ENCODE measurements around the gene DDIAS.
A peak's percentile ranks its signal among the peaks of the same experiment; 100 is the strongest.

Gene DDIAS

GRCh38 chr11:82978422-82979099, 77.0 kb downstream of the DDIAS start:
- peak overlapping the region; percentile 26 for H3K27ac ChIP-seq
- H3K4me2 ChIP-seq, result peak overlapping the region; percentile 72
- H3K4me3 ChIP-seq (IDR thresholded peaks at IDR 0.05; ENCODE audit: insufficient read depth, low read depth, low read length), result no peak overlapping the region
- no peaks in the 10 kb centered on the region for H3K79me2 ChIP-seq (ENCODE audit: insufficient read depth, low read depth)
- H2AFZ ChIP-seq (ENCODE audit: low read depth), result no peak overlapping the region
- H3K9ac ChIP-seq, result no peak overlapping the region
- no peak for TF ChIP-seq CTCF (conservative IDR thresholded peaks at IDR 0.05; ENCODE audit: low read depth, low read length)
- H4K20me1 ChIP-seq (ENCODE audit: insufficient read depth), result no peaks in the 10 kb centered on the region
- H3K4me1 ChIP-seq (ENCODE audit: low read depth, poor library complexity, severe bottlenecking), result peaks cover 36% of the 10 kb centered on the region
- H3K27me3 ChIP-seq (ENCODE audit: insufficient read depth, low read depth), result no peaks in the 10 kb centered on the region
- H3K36me3 ChIP-seq (ENCODE audit: insufficient read depth), result no peaks in the 10 kb centered on the region

GRCh38 chr11:82979824-82980223, 78.3 kb downstream of the DDIAS start:
- Histone ChIP-seq H3K27ac (no peak overlapping the region), H3K4me2 (no peak overlapping the region), H3K9ac (no peak overlapping the region), H2AFZ (ENCODE audit: low read depth) (no peak overlapping the region), H3K4me1 (ENCODE audit: low read depth, poor library complexity, severe bottlenecking) (peaks cover 32% of the 10 kb centered on the region), H3K79me2 (ENCODE audit: insufficient read depth, low read depth) (no peaks in the 10 kb centered on the region), H3K4me3 (IDR thresholded peaks at IDR 0.05; ENCODE audit: insufficient read depth, low read depth, low read length) (no peak overlapping the region), H3K27me3 (ENCODE audit: insufficient read depth, low read depth) (no peaks in the 10 kb centered on the region), H4K20me1 (ENCODE audit: insufficient read depth) (no peaks in the 10 kb centered on the region), H3K36me3 (ENCODE audit: insufficient read depth) (no peaks in the 10 kb centered on the region)
- no peak for TF ChIP-seq CTCF (conservative IDR thresholded peaks at IDR 0.05; ENCODE audit: low read depth, low read length)

DNA sequence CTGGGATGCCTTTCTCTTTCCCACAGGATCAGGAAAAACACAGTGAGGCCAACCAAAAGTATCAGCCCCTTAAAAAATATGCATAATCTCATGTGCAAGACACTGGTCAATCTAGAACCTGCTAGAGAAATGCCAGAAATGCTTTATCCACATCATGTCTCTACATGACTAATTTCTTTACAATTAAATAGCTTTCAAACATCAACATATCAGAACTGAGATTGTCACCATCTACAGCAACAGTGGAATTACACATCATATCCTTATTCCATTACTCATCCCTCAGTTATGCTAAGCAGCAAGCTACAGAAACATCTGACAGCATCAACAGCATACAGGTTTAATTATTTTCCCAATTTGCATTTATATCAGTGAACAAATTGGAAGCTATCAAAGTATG, 78.8 kb downstream of the DDIAS start:
- H3K36me3 ChIP-seq (ENCODE audit: insufficient read depth), result no peaks in the 10 kb centered on the region
- no peak overlapping the region for H3K4me2 ChIP-seq
- peaks cover 32% of the 10 kb centered on the region for H3K4me1 ChIP-seq (ENCODE audit: low read depth, poor library complexity, severe bottlenecking)
- TF ChIP-seq CTCF (conservative IDR thresholded peaks at IDR 0.05; ENCODE audit: low read depth, low read length), result no peak
- H2AFZ ChIP-seq (ENCODE audit: low read depth), result no peak overlapping the region
- H3K27ac ChIP-seq, result no peak overlapping the region
- no peaks in the 10 kb centered on the region for H3K27me3 ChIP-seq (ENCODE audit: insufficient read depth, low read depth)
- no peaks in the 10 kb centered on the region for H3K79me2 ChIP-seq (ENCODE audit: insufficient read depth, low read depth)
- H3K9ac ChIP-seq, result no peak overlapping the region
- H3K4me3 ChIP-seq (IDR thresholded peaks at IDR 0.05; ENCODE audit: insufficient read depth, low read depth, low read length), result no peak overlapping the region
- H4K20me1 ChIP-seq (ENCODE audit: insufficient read depth), result no peaks in the 10 kb centered on the region

DNA sequence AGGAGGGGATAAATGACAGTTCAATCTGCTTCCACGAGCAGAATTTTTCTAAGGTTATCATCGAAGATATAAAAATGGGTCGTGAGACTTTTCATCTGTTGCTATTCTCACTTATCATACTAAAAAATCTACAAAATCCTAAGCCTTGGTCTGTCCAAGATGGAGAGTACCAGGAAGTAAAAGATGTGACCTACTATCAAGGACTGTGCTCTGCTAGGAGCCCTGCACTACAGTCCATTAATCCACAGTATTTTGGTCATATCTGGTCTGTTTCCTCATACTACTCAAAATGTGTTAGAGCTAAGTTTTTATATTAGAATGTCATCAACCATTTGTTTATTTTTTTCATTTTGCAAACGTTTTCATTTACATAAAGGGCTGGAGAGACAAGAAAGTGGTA, 79.4 kb downstream of the DDIAS start:
- TF ChIP-seq CTCF (conservative IDR thresholded peaks at IDR 0.05; ENCODE audit: low read depth, low read length), result no peak
- peaks cover 32% of the 10 kb centered on the region for H3K4me1 ChIP-seq (ENCODE audit: low read depth, poor library complexity, severe bottlenecking)
- H3K36me3 ChIP-seq (ENCODE audit: insufficient read depth), result no peaks in the 10 kb centered on the region
- H3K27me3 ChIP-seq (ENCODE audit: insufficient read depth, low read depth), result no peaks in the 10 kb centered on the region
- H2AFZ ChIP-seq (ENCODE audit: low read depth), result no peak overlapping the region
- H4K20me1 ChIP-seq (ENCODE audit: insufficient read depth), result no peaks in the 10 kb centered on the region
- H3K4me3 ChIP-seq (IDR thresholded peaks at IDR 0.05; ENCODE audit: insufficient read depth, low read depth, low read length), result no peak overlapping the region
- no peaks in the 10 kb centered on the region for H3K79me2 ChIP-seq (ENCODE audit: insufficient read depth, low read depth)
- H3K9ac ChIP-seq, result no peak overlapping the region
- no peak overlapping the region for H3K27ac ChIP-seq
- H3K4me2 ChIP-seq, result no peak overlapping the region
